Stomach (tissue), 9 donors: ENCODE results near the gene SP3. TPM values are rescaled to one million over a fixed set of nuclear protein-coding genes. Genes with fewer than 3 reads are reported as not detected.

ENCODE experiments used
- DNase-seq, 2 donors: peaks; one replicate each; pipeline versions ENCODE4 v3.0.0 to v3.0.0-alpha.2; 2013 to 2019
- H3K27ac ChIP-seq, 5 donors: fragments of 200-600 bp in 4 of 5; sonication (generic) in 4 of 5; one replicate each; pipeline ENCODE4 v1.5.1; 2013 to 2019; ENCODE audit warnings: mild to moderate bottlenecking in 1 of 5, moderate library complexity in 1 of 5
- H3K27me3 ChIP-seq, 3 donors: fragments of 200-600 bp; sonication (generic); one replicate each; pipeline ENCODE4 v1.5.1; 2017 to 2019; ENCODE audit warnings: mixed run types in 1 of 3
- H3K36me3 ChIP-seq, 4 donors: fragments of 200-600 bp; sonication (generic); 1 replicate in 3 of 4; 2 replicates in 1 of 4; pipeline ENCODE4 v1.5.1; 2016 to 2019
- H3K4me1 ChIP-seq, 4 donors: fragments of 200-600 bp; sonication (generic); one replicate each; pipeline ENCODE4 v1.5.1; 2016 to 2019
- H3K4me3 ChIP-seq, 4 donors: fragments of 200-600 bp; sonication (generic) in 3 of 4; one replicate each; pipeline ENCODE4 v1.5.1; 2016 to 2019; ENCODE audit warnings: mild to moderate bottlenecking in 1 of 4
- H3K9me3 ChIP-seq, 4 donors: fragments of 200-600 bp; sonication (generic); one replicate each; pipeline ENCODE4 v1.5.1; 2016 to 2019
- EP300 ChIP-seq: sonication (generic); formaldehyde crosslinking; IDR thresholded peaks from one replicate; pipeline ENCODE4 v1.6.1; 2017; ENCODE audit warnings: antibody characterized with exemption
- POLR2A ChIP-seq, 4 donors: fragments of 450-650 bp; IDR thresholded peaks; one replicate each; pipeline ENCODE4 v1.6.1; 2016; ENCODE audit warnings: antibody characterized with exemption in 4 of 4, control low read depth in 2 of 4, mild to moderate bottlenecking in 1 of 4, moderate library complexity in 1 of 4
- POLR2AphosphoS5 ChIP-seq, 3 donors: sonication (generic); formaldehyde crosslinking; IDR thresholded peaks; one replicate each; pipeline ENCODE4 v1.6.1; 2016; ENCODE audit warnings: antibody characterized with exemption in 3 of 3
- WGBS, 5 donors: extraction: QIAGEN DNeasy Blood & Tissue Kit in 3 of 5; methylation state at CpG; one replicate each; pipeline versions ENCODE4 v1.1.5 to v1.1.7; 2013 to 2018; 5-methylcytosine and 5-hydroxymethylcytosine counted together
- intact Hi-C: fragments of 100-400 bp; cut with DNase I; formaldehyde crosslinking; loops from one replicate; pipeline ENCODE4 v1.15.1; 2023; ENCODE audit warnings: low total_unique reads
- polyA plus RNA-seq, 3 donors: library from polyadenylated mRNA; stranded (reverse); fragments of 200-250 nt; gene quantifications; one replicate each; pipeline ENCODE4 v1.2.3, GENCODE V29; 2013
- total RNA-seq, 5 donors: library from RNA; depleted of rRNA; stranded (reverse); fragments of >200 nt; gene quantifications; one replicate each; pipeline versions ENCODE4 v1.1.0 to v1.2.3, GENCODE V29; 2014 to 2016
- TF ChIP-seq, protein P1 (sequence below), 7 experiments: fragments of 450-650 bp in 4 of 7; fragments of 200-600 bp in 3 of 7; sonication (generic) in 3 of 7; IDR thresholded peaks; one replicate each; pipeline ENCODE4 v1.5.1; 2016 to 2019; ENCODE audit warnings: antibody characterized with exemption in 7 of 7, control low read depth in 2 of 7, mild to moderate bottlenecking in 1 of 7
- donor health status: healthy with polysubstance abuse.
- donor health status: Bipolar disorder and iron deficiency.
- donor health status: healthy.

The SP3 gene
- total and polyA plus RNA-seq, 8 donors, result 15.0 to 147 (median 45.2) TPM

DNA sequence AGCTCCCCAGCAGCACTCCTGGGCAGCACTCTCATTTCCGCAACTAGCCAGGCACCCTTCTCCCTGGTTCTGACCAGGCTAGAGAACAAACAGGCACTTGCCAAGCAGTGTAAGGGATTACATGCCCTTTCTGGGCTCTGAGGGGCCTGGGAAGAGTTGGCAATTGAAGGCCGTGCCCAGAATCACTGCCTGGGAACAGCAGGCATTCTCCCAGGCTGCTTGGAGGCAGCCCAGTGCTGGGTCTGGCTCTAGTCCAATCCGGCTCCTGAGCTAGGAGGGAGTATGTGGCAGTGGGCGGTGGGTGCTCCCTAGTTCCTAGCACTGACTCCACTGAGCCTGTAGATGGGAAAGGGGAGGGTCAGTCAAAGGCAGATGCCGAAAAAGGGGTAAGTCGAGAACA is 34.1 kb upstream of the SP3 start:
- no peak for TF ChIP-seq POLR2A (IDR thresholded peaks at IDR 0.05)
- no peak for TF ChIP-seq POLR2AphosphoS5 (IDR thresholded peaks at IDR 0.05)
- no peak for TF ChIP-seq EP300
- TF ChIP-seq, protein P1, sequence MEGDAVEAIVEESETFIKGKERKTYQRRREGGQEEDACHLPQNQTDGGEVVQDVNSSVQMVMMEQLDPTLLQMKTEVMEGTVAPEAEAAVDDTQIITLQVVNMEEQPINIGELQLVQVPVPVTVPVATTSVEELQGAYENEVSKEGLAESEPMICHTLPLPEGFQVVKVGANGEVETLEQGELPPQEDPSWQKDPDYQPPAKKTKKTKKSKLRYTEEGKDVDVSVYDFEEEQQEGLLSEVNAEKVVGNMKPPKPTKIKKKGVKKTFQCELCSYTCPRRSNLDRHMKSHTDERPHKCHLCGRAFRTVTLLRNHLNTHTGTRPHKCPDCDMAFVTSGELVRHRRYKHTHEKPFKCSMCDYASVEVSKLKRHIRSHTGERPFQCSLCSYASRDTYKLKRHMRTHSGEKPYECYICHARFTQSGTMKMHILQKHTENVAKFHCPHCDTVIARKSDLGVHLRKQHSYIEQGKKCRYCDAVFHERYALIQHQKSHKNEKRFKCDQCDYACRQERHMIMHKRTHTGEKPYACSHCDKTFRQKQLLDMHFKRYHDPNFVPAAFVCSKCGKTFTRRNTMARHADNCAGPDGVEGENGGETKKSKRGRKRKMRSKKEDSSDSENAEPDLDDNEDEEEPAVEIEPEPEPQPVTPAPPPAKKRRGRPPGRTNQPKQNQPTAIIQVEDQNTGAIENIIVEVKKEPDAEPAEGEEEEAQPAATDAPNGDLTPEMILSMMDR (IDR thresholded peaks at IDR 0.05), result no peak
- 71 to 79% (median 74%) methylated on average over 6 of the region's 6 CpGs for WGBS, 5 donors
- H3K27ac ChIP-seq, result peak overlapping the region in 2 of 5 donors; percentile 20 to 41
- intact Hi-C loops, result no loop called here
- H3K4me3 ChIP-seq, result no peak overlapping the region
- DNase-seq, result no peak
- no peaks in the 10 kb centered on the region for H3K9me3 ChIP-seq
- peaks cover 13 to 48% (median 33%) of the 10 kb centered on the region in 4 donors for H3K4me1 ChIP-seq
- no peaks in the 10 kb centered on the region for H3K36me3 ChIP-seq
- H3K27me3 ChIP-seq, result no peaks in the 10 kb centered on the region

DNA sequence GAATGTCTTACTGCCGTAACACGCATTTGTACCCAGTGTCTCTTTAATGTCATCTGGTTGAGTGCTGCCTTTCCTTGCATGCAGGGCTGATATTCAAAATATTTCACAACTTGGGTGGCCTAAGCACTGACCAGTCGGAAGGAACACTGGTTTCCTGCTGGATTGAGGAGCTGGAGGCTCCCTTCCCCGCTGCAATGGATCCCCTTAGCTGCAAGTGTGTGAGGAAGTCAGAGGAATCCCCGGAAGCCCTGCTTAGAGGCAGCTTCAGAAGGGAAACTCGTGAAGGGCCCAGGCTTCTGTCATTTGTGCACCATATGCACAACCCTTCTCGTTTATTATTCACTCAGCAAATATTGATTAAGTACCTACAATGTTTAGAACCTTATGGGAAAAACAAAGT is 33.2 kb upstream of the SP3 start:
- H3K4me1 ChIP-seq, result peaks cover 13 to 39% (median 29%) of the 10 kb centered on the region in 4 donors
- H3K27ac ChIP-seq, result peak overlapping the region in 4 of 5 donors; percentile 24 to 64 (median 46)
- no peak for TF ChIP-seq POLR2AphosphoS5 (IDR thresholded peaks at IDR 0.05)
- TF ChIP-seq, protein P1 (IDR thresholded peaks at IDR 0.05), result no peak
- H3K9me3 ChIP-seq, result no peaks in the 10 kb centered on the region
- no peaks in the 10 kb centered on the region for H3K27me3 ChIP-seq
- no peak overlapping the region for H3K4me3 ChIP-seq
- no peaks in the 10 kb centered on the region for H3K36me3 ChIP-seq
- intact Hi-C loops, result no loop called here
- DNase-seq, result peak in 1 of 2 donors; percentile 29
- 55 to 71% (median 58%) methylated on average over 7 of the region's 7 CpGs for WGBS, 5 donors

DNA sequence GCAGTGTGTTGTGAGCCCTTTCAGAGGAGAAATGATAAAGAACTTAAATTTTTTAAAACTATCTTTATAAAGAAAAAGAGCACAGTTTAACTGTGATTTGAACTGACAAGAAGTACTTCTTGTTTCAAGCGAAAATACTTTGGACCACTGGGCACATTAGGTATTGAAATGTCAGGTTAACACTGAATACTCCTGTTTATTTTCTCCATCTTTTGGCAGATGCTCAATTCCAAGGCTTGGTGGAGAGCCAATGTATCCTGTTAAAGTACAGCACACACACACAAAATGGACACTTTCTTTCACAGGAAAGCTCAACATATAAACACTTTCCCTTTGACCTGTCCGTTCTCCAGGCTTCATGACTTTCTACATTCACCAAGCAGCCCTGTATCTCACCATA is 32.6 kb upstream of the SP3 start:
- WGBS, 5 donors, result 18 to 54% (median 22%) methylated on average over 2 of the region's 2 CpGs
- H3K9me3 ChIP-seq, result no peaks in the 10 kb centered on the region
- H3K4me1 ChIP-seq, result peaks cover 13 to 39% (median 26%) of the 10 kb centered on the region in 4 donors
- TF ChIP-seq, protein P1 (IDR thresholded peaks at IDR 0.05), result no peak
- TF ChIP-seq EP300 (no peak), POLR2AphosphoS5 (IDR thresholded peaks at IDR 0.05) (no peak), POLR2A (IDR thresholded peaks at IDR 0.05) (no peak)
- H3K27ac ChIP-seq, result peak overlapping the region in 4 of 5 donors; percentile 32 to 64 (median 53)
- intact Hi-C loops, result no loop called here
- H3K4me3 ChIP-seq, result no peak overlapping the region
- peak in 1 of 2 donors; percentile 54 for DNase-seq
- no peaks in the 10 kb centered on the region for H3K27me3 ChIP-seq
- H3K36me3 ChIP-seq, result no peaks in the 10 kb centered on the region

DNA sequence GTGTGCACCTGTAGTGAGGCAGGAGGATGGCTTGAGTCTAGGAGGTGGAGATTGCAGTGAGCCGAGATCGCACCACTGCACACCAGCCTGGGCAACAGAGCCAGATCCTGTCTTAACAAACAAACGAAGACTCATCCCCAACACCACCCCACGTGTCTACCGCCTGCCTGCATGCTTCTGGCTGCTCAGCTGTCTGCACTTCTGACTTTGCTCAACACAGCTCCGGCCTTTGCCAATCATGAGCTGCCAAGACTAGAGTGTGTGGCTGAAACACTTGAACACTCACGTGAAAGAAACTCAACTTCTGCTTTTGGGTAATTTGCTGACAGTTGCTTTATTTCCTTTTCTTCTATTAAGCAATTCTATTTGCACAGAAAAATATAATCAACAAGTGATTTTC is 32.1 kb upstream of the SP3 start:
- no peaks in the 10 kb centered on the region for H3K36me3 ChIP-seq
- TF ChIP-seq, protein P1 (IDR thresholded peaks at IDR 0.05), result no peak
- no peak for TF ChIP-seq EP300
- no peak for TF ChIP-seq POLR2A (IDR thresholded peaks at IDR 0.05)
- peak in 2 of 3 donors; percentile 41 to 55 for TF ChIP-seq POLR2AphosphoS5 (IDR thresholded peaks at IDR 0.05)
- WGBS, 5 donors, result 52 to 70% (median 58%) methylated on average over 7 of the region's 7 CpGs
- H3K27me3 ChIP-seq, result no peaks in the 10 kb centered on the region
- H3K4me1 ChIP-seq, result peaks cover 13 to 39% (median 27%) of the 10 kb centered on the region in 4 donors
- H3K4me3 ChIP-seq, result no peak overlapping the region
- no peaks in the 10 kb centered on the region for H3K9me3 ChIP-seq
- peak; percentile 56 to 71 for DNase-seq
- intact Hi-C loops, result no loop called here
- H3K27ac ChIP-seq, result peak overlapping the region in 3 of 5 donors; percentile 47 to 64 (median 59)
